GM18498 (cell line): ENCODE results near the gene TMEM156.
"Not testable (repeated sequence)": the region's sequence is repeated elsewhere in the genome, so short reads cannot be mapped to it uniquely, and the experiment has no call there.

Experiments
- ATAC-seq: cut with Tn5 transposase; IDR thresholded peaks from one replicate; pipeline ENCODE4 v1.9.1; 2021; ENCODE audit warnings: mild to moderate bottlenecking, moderate library complexity; ENCODE audit not compliant: unreplicated experiment

TMEM156 gene

DNA sequence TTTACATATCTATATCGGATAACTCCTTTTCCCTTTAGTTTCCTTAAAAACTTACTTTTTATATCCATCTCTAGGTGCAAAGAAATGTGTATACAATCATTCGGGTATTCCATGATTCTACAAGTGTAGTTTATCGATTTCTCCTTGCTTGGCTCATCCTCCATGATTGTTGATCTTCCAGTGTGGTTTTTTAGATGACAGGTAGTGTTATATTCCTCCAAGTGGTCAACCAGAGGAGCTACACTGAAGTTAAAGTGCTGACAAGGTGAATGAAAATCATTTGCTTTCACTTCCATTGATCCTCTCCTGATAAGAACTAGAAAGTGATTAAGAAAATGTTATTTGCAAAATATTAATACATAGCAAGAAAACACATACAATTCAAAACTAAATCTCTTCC is 38.5 kb downstream of the TMEM156 start:
- no peak for ATAC-seq

DNA sequence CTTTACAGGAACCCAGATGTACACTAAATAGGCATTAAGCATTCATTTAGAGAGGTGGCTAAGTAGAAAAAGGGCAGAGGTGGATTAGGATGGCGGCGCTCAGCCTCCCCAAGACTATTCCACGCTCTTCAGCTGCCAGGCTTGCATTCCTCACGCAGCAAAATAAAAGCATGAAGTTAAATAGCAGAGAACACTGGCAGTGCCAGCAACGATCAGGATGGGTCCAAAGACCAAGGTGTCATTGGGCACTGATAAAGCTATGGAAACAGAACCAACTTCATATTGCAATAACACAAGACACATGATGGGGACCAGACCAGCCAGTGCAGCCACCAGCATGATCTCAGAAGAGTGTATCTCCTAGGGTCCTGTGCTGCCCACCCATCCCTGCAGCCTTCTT is 42.0 kb downstream of the TMEM156 start:
- ATAC-seq, result no peak

DNA sequence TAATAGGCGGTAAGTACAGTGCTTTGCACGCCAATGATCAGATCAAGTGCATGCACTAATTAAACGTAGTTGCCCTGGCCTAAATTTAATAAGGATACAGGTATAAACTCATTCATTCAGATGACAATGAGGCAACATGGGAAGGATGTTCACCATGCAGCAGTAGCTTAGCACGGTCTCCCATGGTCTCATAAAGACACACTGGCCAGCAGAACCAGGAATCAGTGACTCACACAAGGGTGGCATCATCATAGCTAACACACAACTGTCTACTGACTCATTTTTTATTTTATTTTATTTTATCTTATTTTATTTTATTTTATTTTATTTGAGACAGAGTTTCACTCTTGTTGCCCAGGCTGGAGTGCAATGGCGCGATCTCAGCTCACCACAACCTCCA is 42.7 kb downstream of the TMEM156 start:
- no peak for ATAC-seq

DNA sequence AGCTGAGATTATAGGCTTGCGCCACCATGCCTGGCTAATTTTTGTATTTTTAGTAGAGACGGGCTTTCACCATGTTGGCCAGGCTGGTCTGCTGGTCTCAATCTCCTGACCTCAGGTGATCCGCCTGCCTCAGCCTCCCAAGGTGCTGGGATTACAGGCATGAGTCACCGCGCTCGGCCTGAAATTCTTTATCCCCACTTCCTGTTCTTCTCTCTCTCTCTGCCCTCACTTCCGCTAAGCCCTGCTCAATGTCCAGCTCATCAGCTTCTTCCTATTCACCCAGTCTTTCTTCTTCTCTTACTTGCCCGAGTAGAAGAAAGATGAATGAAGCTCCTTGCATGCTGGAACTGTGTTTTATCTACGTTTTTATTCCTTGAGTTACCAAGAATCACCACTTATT is 43.9 kb downstream of the TMEM156 start:
- ATAC-seq, result not testable (repeated sequence)

DNA sequence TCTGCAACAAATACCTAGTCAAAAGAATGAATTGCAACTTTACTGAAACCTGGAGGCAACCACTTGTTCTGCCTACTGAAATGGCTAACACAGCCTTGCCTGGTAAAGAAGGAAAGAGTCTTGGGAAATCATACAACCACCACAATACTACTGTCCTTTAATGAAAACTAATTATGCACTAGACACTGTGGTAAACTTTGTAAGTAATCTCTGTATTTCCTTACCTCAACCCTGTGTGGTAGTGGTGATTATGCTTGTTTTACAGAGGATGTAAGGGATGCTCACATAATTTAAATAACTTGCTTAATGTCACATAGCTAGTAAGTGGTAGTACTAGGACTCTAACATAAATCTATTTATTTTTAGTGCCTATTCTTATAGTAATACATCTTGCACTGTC is 44.7 kb downstream of the TMEM156 start:
- no peak for ATAC-seq

DNA sequence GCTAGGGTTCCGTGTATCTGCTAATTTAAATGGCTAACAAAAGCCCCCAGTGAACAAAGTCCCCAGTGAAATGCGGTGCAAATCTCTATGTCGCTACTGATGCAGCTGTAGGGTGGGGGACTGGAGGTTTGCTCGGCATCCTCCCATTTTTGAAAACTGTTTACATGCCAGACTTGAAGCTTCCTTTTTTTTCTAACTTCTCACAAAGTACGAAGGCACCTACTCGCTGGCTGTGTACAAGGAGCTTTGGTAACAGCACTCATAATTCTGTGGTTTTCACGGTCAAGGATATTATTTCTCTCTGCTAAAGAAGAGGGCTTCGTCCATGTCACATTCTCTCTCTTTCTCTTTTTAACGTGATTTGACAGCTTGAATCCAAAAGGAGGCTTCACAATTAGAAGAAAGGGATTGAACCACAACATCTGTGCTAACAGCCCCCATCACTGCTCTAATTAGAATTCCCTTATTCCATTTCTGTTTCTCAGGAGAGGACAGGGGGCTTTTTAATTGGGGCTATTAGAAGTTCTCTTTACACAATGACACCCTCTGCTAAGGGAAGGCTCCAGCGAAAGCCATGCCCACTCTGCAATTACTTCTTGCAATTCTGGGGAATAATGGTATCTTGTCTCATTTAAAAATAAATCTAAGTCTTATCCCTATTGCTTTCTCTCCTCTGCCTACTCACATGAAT is 46.7 kb downstream of the TMEM156 start:
- ATAC-seq, result no peak

DNA sequence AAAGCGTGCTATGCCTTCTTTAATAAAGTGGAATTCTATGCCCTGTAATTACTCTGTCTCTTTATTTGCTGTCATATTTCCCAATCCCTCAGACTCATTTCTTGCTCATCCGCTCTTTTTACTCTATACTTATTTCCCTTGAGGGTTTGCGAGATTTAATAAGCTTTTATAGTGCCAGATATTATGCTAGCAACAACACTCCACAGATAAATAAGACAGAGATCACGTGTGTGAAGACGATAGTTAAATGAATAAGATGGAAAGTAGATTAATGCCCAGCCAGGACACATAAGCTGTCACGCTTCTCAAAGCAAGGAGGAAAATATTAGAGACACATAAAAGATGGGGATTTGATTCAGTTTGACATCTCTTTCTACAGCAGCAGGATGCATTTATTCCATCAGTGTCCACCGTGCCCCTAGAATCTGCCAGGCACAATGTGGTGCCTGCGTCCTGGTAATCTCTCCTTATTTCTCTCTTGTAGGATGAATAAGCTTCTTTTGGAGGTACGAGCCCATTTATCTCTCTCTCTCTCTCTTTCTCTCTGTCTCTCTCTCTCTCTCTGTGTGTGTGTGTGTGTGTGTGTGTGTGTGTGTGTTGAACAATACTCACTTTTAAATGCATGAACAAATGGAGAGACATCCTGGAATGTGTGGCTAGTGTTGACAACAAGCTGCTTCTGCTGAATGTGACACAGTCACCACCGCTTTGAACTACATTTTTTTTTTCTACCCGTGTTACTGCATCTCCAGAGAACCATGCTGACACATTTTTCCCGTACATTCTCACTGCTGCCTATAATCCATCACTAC is 48.2 kb downstream of the TMEM156 start:
- ATAC-seq, result no peak

DNA sequence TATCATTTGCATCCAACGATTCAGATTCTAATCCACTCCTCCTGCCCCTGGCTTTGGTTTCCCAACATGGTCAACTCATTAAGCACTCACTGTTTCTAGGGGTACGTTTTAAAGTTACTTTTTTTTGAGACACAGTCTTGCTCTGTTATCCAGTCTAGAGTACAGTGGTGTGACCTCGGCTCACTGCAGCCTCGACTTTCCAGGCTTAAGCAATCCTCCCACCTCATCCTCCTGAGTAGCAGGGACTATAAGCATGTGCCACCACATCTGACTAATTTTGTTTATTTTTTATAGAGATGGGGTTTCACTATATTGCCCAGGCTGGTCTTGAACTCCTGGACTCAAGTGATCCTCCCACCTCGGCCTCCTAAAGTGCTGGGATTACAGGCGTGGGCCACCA is 48.9 kb downstream of the TMEM156 start:
- ATAC-seq, result no peak

DNA sequence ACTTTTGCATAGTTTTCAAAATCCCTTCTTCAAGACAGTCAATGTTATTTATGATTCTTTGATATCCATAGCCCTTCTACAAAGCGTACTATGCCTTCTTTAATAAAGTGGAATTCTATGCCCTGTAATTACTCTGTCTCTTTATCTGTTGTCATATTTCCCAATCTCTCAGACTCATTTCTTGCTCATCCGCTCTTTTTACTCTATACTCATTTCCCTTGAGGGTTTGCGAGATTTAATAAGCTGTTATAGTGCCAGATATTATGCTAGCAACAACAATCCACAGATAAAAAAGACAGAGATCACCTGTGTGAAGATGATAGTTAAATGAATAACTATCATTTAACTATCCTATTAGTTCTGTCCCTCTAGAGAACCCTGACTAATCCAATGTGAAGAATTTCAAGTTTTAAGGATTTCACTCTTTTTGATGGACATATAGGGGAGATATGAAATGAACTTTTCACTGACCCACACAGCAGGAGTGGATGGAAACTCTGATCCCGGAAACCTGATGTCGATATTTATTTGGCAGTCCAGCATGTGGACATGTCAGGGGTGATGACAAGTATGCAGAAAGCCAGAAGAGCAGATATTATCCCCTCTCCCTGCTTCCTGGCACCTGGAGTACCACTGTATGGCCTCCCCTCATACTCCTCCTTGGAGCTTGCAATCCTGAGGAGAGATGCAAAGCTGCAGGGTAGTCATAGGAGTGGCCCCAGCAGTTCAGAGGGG is 49.7 kb downstream of the TMEM156 start:
- ATAC-seq, result no peak

DNA sequence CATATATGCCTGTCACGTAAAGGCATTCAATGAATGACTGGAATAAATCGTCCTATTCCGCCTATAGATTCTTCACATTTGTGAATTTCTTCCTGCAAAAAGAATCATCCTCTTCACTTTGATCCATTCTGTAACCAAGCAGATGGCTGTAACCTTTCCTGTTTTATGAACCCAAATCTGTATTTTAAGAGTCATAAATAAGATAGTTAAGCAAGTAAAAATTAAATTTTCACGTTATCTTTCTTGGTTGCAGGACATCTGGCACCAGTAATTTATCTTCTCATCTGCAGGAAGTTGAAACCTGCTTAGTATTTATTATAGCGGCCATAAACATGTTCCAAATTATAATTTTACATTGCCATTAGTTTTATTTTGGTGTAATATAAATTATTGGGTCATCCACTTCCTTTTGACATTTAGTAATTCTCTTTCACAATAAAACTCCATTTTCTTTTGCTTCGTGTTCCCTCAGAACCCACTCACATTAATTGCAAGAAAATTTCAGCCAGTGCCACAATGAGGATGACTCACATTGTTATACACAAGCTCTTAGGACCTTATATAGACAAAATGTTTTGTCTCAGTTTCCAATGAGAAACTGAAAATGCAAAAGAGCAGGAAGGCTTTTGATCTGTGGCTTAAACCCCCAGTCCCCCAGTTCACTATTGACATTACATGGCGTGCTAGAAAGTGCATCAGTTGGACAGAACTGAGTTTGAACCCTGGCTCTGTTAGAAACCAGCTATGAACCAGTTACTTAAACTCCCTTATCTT is 51.1 kb downstream of the TMEM156 start:
- no peak for ATAC-seq

DNA sequence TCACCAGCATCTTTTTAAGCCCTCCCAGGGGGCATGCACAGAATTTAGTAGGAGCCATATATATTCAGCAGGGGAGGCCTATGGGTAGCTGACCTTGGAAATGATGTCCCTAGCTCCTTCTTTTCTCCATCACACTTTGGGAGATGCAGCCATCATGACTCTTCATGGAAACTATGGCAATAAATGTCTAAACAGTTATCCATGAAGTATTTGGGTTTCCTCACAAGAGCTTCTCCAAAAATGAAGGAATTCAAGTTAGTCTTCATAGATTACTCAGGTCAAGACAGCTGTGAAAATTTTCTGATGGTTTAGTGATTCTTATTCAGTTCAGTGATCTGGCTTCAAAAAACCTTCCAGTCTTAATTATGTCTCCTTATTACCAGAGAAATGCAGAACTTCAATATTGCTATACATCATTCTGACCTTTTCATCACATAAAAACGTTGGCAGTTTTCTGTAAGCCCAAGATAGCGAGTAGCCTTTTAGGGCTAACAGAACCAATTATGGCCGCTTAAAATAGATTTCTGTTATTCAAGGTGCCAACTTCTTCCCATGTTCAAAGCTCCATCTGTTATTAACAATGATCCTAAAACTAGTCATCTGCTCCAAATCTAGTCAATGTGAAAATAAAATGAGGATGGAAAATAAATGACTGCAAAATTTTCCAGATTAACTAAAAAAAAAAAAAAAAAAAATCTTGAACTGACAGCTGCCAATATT is 52.5 kb downstream of the TMEM156 start:
- no peak for ATAC-seq

DNA sequence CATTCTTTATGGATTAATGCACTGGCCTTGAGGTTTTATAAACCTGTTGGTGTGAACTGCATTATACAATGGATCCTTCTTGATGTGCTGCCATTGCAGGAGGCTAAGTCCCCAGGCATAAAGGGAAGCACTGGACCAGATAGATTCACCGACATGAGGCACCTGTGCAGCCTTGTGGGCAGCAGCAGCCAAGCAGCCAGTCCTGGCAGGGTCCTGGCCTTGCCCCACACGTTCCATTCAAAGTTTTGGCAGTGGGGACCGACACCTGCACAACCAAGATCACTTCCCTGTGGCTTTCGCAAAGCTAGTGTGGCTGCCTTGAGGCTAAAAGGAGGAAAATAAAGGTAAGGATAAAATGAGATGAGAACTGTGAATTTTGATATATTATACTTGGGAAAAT is 53.1 kb downstream of the TMEM156 start:
- no peak for ATAC-seq

DNA sequence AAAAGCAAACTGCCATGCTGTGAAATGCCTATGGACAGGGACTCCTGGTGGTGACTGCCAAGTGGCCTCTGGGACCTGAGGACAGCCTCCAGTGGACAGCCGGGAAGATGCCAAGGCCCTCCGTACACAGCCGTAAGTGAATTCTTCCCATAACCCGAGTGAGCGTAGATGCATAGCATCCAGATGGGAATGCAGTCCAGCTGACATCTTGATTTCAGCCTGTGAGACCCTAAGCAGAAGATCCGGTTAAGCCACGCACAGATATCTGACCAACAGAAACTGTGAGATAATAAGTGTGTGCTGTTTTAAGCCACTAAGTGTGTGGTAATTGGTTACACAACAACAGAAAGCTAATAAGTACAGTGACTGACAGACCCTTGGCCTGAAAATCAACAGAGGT is 55.9 kb downstream of the TMEM156 start:
- no peak for ATAC-seq

DNA sequence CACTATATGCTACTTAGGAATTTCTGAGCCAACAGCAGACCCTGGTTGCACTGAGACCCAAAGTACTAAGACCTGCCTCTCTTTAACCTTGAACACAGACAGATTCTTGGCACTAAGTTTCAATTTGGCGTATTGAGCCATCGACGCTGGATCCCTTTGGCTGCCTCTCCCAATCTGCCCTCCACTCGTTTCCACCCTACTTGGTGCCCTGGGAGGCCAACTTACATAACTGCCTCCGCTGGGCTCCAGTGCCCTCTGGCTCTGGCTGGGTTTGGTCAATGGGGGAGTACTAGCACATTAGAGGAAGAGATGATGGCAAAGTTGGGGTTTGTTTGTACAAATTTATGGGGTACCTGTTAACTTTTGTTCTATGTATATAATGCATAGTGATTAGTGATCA is 63.5 kb downstream of the TMEM156 start:
- no peak for ATAC-seq

DNA sequence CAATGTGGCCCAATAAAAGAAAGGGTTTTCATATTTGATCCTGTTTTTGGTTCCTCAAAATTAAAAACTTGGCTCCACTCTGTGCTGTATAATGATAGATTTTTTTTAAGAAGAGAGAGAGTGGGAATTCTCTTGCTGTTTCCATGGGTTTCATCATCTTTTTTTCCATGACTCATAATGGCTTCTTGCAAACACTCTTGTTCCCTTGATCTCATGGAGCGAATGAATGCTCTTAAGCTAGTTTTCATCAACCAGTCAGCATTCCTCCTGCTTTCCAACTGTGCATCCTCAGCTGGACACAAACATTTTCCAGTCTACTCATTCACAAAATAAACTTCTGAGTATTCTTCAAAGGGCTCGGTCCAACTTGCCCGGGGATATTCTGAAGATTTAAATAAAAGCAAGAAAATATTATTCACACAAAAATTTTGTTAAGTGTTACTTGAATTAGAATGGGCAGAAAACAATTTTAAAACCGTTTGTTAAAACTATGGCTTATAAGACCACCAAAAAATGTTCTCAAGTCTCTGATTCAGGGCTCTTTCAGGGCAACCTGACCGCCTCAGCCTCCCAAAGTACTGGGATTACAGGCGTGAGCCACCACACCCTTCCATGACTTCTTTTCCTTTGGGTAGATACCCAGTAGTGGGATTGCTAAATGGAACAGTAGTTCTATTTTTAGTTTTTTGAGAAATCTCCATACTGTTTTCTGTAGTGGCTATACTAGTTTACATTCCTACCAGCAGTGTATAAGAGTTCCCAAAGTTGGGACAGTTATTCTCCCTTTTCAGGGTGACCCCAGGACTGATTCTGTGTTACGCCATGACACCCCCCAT is 64.7 kb downstream of the TMEM156 start:
- no peak for ATAC-seq

DNA sequence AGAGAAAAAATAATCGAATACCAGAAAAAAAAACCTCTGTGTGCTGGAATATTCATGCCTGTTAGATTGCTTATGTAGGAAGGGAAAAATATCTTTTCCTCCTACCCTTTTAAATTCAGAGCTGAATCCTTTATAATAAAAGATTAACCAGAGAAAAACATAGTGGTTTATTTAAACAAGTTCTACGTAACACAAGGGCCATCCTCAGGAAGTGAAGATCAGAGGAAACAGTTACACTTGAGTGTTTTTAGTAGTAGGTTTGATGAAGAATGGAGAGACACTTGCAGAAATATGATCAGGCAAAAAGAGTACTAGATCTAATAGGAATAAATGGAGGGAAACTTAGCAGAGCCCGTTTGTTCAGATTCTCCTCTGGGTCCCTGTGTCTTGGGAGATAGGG is 66.3 kb downstream of the TMEM156 start:
- ATAC-seq, result no peak

DNA sequence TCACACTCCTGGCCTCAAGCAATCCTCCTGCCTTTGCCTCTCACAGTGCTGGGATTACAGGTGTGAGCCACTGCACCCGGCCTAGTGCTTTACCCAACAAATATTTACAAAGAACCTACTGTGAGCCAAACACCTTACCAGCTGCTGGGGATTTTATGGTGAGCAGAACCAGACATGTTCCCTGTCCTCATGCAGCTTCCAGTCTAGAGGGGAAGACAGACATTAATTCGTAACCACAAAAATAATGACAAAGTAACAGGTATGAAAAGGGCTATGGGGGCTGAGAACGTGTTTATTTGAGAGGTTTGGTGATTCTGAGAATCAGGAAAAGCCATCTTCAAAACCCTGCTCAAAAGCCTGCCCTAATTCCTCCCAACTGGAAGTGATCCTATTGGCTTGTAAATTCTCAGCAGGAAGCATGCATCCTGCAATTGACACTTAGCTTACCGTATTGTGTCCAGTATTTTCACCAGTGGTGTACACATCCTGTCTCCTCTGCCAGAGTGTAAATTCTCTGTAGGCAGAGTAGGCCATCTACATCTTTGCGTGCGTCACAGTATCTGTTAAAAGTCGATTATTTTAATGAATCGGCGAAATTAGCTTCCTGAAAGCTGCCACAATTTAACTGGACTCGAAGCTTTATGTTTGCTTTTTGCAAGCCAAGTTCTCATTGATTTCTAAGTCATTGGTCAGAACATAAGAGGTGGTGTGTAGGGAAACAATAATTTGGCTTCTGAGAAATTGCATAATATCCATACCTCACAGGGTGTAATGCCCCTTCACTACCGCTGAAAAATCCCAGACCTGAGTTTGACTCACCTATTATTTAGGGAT is 67.0 kb downstream of the TMEM156 start:
- ATAC-seq, result no peak

DNA sequence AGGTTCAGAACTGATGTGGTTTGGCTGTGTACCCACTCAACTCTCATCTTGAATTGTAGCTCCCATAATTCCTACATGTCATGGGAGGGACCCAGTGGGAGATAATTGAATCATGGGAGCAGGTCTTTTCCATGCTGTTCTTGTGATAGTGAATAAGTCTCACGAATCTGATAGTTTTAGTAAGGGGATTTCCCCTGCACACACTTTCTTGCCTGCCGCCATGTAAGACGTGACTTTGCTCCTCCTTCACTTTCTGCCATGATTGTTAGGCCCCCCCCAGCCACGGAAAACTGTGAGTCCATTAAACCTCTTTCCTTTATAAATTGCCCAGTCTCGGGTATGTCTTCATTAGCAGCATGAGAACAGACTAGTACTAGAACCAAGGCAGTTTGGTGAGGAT is 73.0 kb downstream of the TMEM156 start:
- ATAC-seq, result not testable (repeated sequence)
